HG02588 (cell line): ENCODE measurements around the gene DNLZ.

Experiments used
- ATAC-seq: cut with Tn5 transposase; IDR thresholded peaks from one replicate; pipeline ENCODE4 v1.9.1; 2021; ENCODE audit warnings: mild to moderate bottlenecking, moderate library complexity; ENCODE audit not compliant: unreplicated experiment

DNLZ gene

GRCh38 chr9:136345281-136346156, 18.0 kb downstream of the DNLZ start:
- no peak for ATAC-seq

- no peak for ATAC-seq
Observed at GRCh38 chr9:136344544-136345280, 18.8 kb downstream of the DNLZ start.

GRCh38 chr9:136343884-136344269, 19.7 kb downstream of the DNLZ start:
- ATAC-seq = no peak

- no peak for ATAC-seq
Observed at GRCh38 chr9:136343121-136343883, 20.2 kb downstream of the DNLZ start.

- ATAC-seq = no peak
Observed at GRCh38 chr9:136342181-136343120, 21.1 kb downstream of the DNLZ start.

- no peak for ATAC-seq
Observed at GRCh38 chr9:136341769-136342168, 21.8 kb downstream of the DNLZ start.

GRCh38 chr9:136341042-136341655, 22.4 kb downstream of the DNLZ start:
- ATAC-seq = no peak

- ATAC-seq = no peak
Observed at GRCh38 chr9:136340356-136341041, 23.0 kb downstream of the DNLZ start.

GRCh38 chr9:136339958-136340310, 23.6 kb downstream of the DNLZ start:
- no peak for ATAC-seq

- no peak for ATAC-seq
Observed at GRCh38 chr9:136339173-136339957, 24.2 kb downstream of the DNLZ start.

- ATAC-seq = no peak
Observed at GRCh38 chr9:136338511-136338910, 25.0 kb downstream of the DNLZ start.

GRCh38 chr9:136337416-136338395, 25.8 kb downstream of the DNLZ start:
- ATAC-seq = no peak

GRCh38 chr9:136336881-136337280, 26.7 kb downstream of the DNLZ start:
- no peak for ATAC-seq

- no peak for ATAC-seq
Observed at GRCh38 chr9:136336156-136336870, 27.2 kb downstream of the DNLZ start.

GRCh38 chr9:136335296-136336155, 28.0 kb downstream of the DNLZ start:
- no peak for ATAC-seq

GRCh38 chr9:136334541-136334940, 29.0 kb downstream of the DNLZ start:
- no peak for ATAC-seq
